T-helper 22 cell (primary cell): Measurements from ENCODE around the gene RHOBTB1.
"Not testable (repeated sequence)": the region's sequence is repeated elsewhere in the genome, so short reads cannot be mapped to it uniquely, and the experiment has no call there.

ENCODE experiments used
- DNase-seq: peaks from one replicate; pipeline ENCODE4 v3.0.0-alpha.2; 2020; ENCODE audit warnings: low read depth

Gene RHOBTB1

DNA sequence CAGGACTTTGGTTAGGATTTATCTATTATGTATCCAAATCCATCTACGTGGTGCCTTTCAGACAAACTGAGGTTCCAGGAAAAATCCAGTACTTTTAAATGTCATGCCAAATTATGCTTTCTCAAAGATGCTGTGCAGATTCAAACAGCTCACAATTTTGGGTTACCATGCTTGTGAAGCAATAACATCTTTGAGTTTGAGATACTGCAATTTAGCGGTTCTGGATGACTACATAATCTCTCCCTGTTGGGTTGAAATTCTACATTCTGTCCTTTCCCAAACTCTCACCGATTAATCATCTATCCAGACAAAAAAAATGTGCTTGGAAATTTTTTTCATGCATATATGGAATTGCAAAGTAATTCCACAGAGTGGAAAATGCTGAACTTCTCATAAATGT lies 3.5 kb downstream of the RHOBTB1 start:
- DNase-seq = no peak

DNA sequence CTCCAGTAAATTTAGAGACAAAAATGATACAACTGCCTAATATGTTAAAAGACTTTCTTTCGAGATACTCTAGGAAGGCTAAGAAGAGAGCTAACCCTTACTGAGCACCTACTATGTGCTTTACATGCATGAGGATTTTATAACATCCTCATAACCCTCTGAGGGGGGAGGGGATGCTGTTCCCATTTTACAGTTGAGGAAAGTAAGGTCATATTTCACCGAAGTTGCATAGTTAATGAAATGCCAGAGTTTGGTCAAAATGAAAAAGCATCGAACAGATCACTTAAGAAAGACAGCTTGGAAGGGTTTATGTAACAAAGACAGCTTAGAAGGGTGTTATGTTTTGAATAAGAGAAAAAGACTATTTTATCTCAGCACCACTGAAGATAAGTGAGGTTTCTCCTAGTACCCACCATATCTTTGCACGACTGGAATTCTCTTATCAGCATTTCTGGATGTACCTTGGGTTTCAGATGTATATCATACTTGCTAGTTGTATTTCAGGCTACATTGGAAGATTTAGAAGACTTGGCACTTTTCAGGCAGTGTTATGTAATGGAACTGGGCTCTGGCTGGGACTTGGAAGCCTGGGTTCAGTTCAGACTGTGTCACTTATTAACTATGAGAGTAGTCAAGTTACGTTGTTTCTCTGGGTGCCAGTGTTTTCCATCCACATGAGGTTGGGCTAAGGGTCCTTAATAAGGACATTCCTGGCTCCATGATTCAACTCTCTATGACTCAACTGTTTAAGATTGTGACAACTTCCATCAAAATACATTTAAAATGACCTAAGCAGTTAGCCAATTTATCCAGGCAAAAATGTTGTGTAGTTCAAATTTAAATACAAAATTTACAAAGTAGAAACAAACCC lies 6.0 kb downstream of the RHOBTB1 start:
- DNase-seq = no peak

DNA sequence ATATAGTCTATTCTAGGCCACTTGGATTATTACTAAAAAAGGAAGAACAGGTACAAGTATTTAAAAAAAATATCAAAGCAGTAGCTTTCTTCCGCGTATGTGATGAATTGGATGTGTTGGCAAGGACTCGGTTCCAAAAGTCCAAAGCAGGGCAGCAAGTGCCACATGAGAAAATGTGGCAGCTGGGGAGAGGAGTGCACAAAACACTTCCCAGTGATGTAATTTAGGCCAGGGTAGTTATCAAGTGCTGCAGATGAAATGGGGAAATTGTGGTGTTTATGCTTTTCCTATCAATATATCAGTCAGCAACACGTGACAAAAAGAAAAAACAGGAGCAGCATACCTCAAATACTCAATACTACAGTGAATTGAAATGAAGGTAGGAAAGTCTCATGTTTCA lies 7.0 kb downstream of the RHOBTB1 start:
- no peak for DNase-seq

DNA sequence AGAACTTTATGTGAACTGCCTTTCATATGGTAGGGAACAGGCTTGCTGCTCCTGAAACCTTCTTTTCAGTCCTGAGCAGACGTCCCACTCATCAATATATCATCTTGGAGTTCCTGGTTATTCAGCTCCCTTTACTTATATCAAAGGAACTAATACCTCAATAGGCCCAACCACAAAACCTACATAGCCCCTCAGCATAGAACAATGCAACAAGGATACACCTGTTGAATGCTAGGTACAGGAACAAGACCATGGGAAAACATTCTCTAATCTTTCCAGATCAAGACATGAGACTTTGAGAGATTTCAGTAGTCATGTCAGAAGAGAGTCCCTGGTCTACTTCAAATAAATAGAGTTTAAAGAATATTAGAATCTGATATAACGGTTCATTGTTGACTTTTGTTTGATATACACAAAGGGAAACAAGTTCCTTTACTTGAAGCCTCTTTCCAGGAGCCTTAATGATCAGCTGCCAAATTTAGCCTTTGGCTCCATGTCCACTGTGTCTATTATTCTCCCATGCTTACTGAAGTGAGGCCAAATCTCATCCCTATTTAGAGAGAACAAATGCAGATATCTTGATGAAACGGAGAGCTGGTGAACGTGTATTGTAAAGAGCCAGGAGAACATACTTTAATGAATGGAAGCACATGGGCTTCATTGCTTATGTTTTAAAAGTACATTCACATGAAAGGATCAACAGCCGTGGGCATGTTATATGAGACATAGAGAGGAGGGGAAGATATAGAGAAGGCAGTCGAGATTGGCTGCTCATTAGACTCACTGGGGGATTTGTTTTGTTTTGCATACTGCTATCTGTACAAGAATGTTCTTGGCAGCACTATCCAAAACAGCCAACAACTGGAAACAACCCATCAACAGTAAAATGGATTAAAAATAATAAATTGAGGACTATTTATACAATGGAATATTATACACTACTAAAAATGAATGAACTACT lies 9.5 kb downstream of the RHOBTB1 start:
- no peak for DNase-seq

DNA sequence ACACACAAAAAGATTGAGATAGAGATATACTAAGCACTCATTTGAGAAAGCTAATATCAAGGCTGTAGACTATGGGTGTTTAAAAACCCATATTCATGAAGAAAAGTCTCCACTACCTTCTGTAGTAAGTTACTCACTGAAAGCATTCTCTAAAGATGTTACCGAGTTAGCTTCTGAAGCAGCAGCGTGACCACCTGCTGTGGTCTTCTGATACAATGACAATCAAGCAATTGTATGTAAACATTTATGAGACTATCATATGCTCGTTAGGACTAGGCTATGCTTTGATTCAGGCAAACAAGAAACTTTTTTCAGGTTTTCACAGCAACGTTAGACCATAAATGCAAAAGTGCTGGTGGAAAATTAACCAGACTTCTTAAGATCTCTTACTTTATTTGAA lies 11.2 kb downstream of the RHOBTB1 start:
- no peak for DNase-seq

DNA sequence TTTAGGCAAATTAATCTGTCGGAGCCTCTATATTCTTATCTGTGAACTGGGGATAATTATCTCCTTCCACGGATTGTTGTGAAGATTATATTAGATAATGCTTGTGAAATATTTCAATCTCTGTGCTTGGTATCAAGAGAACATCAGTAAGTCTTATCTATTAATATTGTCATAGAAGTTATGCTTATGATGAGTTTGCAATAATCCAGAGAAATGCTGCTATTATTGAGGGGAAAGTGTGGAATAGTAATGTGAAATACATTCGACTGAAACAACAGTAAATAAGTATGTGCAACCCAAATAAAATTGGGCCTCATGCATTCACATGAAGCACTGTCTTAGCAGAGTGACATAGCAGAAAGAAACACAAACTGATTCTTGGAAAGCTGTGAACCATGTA lies 13.7 kb downstream of the RHOBTB1 start:
- DNase-seq = no peak

DNA sequence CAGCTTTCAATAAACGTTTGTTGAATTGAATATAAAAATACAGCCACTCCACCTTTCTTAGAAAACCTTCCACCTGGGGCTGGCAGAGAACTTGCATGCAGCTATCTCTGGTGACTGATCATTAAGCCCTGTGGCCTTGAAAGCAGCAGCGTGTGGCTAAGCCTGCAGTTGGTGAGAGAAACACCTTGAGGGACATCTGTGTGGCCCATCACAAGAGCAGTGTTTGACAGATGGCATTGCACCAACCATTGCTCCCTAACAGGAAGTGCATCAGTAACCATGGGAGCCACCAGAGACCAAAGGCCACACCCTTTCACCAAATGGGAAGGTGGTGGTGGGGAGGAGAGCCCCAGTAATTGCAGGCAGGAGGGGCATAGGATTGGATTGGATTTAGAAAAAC lies 22.4 kb downstream of the RHOBTB1 start:
- no peak for DNase-seq

DNA sequence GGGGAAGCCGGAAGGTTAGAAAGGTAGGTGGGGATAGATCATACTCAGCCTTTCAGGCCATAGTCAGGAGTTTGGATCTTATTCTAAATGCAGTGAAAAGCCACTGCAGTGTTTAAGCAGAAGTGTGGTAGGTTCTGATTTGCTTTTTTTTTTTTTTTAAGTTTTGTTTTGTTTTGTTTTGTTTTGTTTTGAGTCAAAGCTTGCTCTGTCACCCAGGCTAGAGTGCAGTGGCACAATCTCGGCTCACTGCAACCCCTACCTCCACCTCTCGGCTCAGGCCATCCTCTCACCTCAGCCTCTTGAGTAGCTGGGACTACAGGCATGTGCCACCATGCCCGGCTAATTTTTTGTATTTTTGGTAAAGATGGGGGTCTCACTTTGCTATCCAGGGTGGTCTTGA lies 23.5 kb downstream of the RHOBTB1 start:
- no peak for DNase-seq

DNA sequence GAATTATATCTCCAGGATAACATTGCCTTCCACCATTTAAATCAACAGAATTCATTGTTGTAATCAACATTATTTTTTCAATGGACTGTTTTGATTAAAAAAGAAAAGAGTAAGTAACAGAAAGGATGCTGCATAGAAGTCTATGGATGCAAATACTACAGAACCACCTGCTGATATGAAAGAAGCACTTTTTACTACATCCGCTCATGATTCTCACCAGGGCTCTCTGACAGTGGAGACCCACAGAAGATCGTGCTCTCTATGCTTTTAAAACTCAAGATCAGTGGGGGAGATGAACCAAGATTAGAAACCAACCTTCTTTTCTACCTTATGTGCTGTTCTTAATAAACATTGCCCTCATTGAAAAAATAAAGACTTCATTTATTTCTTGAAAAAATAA lies 24.4 kb downstream of the RHOBTB1 start:
- DNase-seq = no peak

DNA sequence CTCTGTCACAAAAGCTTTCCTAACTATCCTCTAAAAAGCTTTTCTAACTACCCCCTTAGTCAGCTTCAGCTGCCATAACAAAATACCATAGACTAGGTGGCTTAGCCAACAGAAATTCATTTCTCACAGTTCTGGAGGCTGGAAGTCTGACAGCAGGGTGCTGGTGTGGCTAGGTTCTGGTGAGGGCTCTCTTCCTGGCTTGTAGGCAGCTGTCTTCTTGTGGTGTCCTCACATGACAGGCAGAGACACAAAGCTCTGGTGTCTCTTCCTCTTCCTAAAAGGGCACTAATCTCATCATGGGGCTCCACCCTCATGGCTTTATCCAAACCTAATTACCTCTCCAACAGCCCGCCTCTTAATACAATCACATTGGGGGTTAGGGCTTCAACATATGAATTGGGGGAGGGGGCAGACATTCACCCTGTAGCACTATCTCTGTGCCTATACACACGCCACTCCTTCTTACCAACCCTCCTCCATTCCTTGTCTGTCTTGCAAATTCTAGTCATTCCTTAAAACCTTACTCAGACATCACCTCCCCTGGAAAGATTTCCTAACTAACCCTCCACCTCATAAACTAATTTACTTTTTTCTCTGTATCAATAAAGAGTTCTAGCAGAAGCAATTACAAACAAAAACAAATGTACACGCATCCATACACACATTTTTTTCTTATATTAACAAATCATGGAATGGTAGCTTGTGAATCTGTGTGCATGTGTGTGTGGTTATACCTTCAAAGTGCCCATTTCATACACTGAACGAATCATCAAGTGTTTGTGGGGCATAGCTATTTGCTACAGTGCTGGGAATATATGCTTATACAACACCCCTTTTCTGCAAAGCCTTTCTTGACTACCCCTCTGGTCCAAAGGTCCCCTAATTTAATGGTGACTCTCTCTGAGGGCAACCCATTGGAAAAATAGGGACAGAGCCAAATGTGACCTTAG lies 26.4 kb downstream of the RHOBTB1 start:
- no peak for DNase-seq

DNA sequence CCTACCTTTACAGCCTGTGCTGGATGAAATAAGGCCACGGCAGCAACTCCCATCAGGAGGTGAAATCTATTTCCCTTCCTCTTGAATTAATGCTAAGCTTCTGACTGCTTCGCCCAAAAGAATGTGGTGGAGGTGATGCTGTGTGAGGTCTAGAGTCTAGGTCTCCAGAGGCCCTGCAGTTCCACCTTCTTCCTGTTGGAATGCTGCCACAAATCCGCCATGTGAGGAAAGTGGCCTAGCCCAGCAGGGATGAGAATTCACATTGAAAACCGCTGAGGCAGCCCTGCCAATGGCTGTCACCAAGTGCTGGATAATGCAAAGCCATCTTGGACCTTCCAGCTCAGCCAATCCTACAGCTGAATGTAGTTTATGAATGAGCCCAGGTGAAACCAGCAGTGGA lies 28.0 kb downstream of the RHOBTB1 start:
- no peak for DNase-seq

DNA sequence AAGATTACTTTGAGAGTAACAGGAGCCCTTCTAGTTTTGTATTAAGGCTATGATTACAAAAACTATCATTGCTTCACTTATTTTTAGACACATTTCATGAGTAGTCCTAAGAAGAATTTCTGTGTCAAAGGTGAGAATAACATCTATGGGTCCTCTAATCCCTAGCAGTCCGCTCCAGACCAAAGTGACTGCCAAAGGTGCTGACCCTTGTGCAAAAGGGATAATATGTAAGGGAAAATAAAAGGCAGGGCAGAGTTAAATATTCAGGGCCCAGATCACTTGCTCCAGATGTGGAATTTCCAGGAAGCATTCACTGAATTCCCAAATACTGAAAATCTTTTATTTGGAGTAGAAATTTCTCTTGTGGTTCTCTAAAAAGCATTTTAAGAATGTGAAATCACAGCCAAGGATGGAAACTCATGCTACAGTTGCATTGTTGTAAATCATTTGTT lies 29.3 kb downstream of the RHOBTB1 start:
- DNase-seq = no peak

DNA sequence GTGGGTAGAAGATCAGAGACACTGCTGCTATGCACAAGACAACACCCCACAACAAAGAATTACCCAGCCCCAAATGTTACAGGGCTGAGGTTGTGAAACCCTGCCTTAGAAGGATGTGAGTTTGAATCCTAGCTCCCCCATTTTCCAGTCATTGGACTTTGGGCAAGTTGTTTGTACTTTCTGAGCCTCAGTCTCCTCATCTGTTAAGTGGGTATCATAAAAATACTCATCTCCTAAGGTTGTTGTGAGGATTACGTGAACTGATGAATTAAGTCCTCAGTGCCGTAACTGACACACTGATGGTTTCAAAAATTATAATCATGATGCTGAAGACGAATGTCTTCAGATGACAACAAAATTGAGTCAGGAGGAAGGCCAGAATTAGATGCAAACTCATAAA lies 30.3 kb downstream of the RHOBTB1 start:
- no peak for DNase-seq

DNA sequence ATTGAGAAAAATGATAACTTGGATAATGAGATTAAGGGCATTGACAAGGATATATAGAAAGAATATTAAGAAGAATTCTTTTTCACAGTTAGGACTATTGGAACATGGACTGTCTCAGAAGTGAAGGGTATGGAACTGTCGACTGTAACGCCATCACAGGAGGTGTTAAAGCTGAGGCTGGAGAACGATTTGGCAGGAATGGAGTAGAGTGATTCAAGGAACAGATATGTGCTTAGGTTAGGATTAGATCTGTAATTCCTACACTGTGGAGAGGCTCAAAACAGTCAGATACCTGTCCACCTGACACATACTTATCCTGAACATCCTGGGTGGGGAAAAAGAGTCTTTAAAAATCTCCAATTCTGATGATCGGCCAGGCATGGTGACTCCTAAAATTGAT lies 30.9 kb downstream of the RHOBTB1 start:
- DNase-seq = no peak

DNA sequence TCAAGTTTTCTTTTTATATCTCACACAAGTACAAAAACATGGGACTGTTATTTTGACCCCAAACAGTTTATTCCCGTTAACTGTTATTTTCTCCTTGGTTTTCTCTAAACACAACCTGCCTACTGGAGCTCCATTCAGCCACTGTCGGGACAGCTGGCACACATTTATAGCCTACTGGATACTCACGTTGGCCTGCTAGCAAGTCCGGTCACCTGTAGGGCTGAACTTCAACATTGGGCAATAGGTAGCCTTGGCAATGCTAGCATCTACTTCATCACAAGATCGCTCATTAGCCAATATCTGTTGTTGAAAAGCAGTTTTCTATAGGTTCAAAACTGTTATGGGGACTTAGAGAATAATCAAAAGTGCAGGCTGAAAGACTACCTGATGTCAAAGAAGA lies 32.3 kb downstream of the RHOBTB1 start:
- no peak for DNase-seq

DNA sequence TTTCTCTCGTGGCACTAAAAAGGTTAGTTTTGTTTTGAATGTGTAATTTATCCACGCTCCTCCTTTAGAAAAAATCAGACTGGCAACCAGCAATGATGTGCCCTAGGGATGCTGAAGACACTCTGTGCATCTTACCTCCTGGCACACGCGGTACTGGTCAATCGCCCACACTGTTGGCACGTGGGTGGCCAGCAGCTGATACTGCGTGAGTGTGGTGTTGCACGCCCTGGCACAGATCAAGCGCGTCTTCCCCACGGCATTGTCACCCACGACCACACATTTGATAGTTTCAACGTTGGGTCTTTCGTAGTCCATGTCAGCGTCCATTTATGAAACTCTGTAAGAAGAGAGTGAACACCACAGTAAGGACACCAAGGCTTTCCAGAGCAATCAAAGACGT lies 32.8 kb downstream of the RHOBTB1 start:
- no peak for DNase-seq

DNA sequence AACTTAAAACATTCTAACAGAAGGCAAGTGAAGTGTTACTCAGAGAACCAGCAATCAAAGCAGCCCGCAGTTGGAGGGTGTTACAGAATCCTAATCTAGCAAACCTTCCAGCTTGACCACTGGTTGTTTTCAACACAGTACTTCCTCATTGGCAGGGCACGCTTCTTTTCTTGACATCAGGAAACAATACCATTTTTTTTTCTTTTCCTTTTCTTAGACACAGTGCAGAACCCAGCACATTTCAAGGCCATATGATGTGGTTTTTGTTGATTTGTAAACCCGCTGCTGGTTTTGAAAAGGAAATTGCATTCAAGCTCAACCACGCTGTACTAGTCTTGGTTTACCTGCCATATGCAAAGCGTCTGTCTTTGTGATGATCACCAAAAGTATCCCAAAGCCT lies 33.4 kb downstream of the RHOBTB1 start:
- no peak for DNase-seq

DNA sequence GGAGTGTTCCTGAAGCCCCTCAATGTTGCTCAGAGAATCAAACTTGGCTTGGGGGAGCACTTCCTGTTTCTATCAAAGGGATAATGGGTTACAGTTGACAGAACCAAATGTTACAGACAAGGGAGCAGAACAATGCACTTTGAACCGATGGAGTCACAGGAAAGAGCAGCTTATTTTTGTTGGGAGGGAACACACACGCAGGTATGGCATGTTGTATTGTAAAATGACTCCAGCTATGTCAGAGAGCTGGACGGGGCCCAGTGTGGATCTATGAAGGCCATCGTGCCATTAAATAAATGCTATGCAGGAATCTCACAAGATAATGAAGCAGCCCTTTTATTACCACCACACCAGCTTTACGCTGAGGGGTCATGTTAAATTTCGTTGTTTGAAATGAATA lies 35.1 kb downstream of the RHOBTB1 start:
- no peak for DNase-seq

DNA sequence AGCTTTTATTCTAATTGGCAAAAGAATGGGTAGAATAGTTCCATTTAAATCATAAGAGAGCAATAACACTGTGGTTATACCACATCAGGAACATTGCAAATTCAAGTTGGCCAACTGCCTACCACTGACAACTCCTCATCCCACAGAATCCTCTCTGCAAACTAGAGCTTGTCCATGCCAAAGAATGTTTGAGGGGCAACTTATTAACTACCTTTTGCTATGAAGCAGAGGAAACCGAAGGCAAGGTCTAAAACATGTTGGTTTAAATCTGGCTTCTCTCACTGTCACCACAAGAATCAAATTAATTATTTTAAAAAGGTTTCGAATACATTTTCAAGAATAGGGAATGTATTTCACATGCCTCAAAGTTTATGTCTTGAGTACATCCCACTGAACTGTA lies 36.0 kb downstream of the RHOBTB1 start:
- no peak for DNase-seq

DNA sequence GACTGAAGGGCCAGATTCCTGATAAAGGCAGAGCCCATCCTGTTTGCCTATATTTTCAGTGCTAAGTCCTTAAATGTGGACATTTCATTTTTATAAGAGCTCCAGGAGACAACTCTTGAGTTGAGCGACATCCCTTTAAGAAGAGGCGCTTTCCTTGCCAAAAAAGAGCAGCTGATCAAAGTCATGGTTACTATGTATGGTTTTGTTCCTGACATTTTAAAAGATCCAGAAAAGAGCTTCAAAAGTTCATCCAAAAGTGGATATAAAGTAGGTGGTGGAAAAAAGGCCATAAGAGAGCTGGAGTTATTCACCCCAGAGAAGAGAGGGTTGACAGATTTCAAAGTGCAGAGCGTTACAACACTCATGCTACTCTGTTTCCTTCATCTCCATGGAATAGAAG lies 36.7 kb downstream of the RHOBTB1 start:
- DNase-seq = no peak

DNA sequence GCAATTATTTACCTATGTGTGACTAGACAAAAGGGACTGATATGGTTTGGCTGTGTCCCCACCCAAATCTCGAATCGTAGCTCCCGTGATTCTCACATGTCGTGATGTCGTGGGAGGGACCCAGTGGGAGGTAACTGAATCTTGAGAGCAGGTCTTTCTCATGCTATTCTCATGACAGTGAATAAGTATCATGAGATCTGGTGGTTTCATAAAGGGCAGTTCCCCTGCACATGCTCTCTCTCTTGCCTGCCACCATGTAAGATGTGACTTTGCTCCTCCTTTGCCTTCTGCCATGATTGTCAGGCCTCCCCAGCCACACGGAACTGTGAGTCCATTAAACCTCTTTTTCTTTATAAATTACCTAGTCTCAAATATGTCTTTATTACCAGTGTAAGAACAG lies 37.2 kb downstream of the RHOBTB1 start:
- DNase-seq = not testable (repeated sequence)

DNA sequence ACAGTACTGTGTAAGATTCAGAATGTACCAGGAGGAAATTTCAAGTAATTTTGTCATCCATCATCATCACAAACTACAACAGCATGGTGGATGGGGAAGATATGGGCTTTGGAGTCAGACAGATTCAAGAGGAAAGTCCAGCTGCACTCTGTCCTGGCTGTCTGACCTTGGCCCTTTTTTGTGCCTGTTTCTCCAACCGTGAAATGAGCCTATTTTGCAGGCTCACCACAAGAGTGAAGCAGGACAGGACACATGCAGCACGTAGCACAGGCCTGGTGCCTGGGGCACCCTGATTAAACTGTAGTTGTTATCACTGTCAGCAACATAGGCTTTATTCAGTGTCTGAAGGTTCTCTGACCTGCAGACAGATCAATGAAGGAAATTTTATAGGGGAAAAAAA lies 37.6 kb downstream of the RHOBTB1 start:
- DNase-seq = no peak
